Ectodermal cell (in vitro differentiated cells): ENCODE results near the gene PRRX2. TPM values are rescaled to one million over a fixed set of nuclear protein-coding genes. Genes with fewer than 3 reads are reported as not detected.

Source experiments
- H3K27ac ChIP-seq: 2 replicates; pipeline ENCODE4 v1.7.0; 2013; ENCODE audit warnings: mild to moderate bottlenecking, low read depth, low read length; ENCODE audit not compliant: insufficient read depth, poor library complexity, severe bottlenecking
- H3K27me3 ChIP-seq: 2 replicates; pipeline ENCODE4 v1.7.0; 2013; ENCODE audit warnings: mild to moderate bottlenecking, low read length; ENCODE audit not compliant: insufficient read depth, control insufficient read depth, poor library complexity, severe bottlenecking
- H3K36me3 ChIP-seq: one replicate; pipeline ENCODE4 v1.7.0; 2013; ENCODE audit warnings: low read length; ENCODE audit not compliant: control insufficient read depth, insufficient read depth
- H3K4me1 ChIP-seq: one replicate; pipeline ENCODE4 v1.7.0; 2013; ENCODE audit warnings: low read length; ENCODE audit not compliant: control insufficient read depth, insufficient read depth
- H3K4me3 ChIP-seq: 2 replicates; pipeline ENCODE4 v1.7.0; 2013; ENCODE audit warnings: low read depth, low read length, control low read depth; ENCODE audit not compliant: insufficient read depth
- H3K9me3 ChIP-seq: 2 replicates; pipeline ENCODE4 v1.7.0; 2013; ENCODE audit warnings: mild to moderate bottlenecking, low read length, moderate library complexity; ENCODE audit not compliant: control insufficient read depth
- WGBS, 2 experiments: methylation state at CpG; one replicate each; pipeline ENCODE4 v1.1.7; 2013; ENCODE audit warnings: missing lambda C conversion rate in 2 of 2; 5-methylcytosine and 5-hydroxymethylcytosine counted together
- polyA plus RNA-seq, 4 experiments: library from polyadenylated mRNA; stranded (reverse); fragments of 50-300 nt; gene quantifications; one replicate each; pipeline ENCODE4 v1.2.3, GENCODE V29; 2013

Gene PRRX2
- 8.8 TPM for polyA plus RNA-seq (2013, experiment 1 of 4)
- 9.9 TPM for polyA plus RNA-seq (2013, experiment 2 of 4)
- polyA plus RNA-seq (2013, experiment 3 of 4), result 10.7 TPM
- 11.3 TPM for polyA plus RNA-seq (2013, experiment 4 of 4)

GRCh38 chr9:129665389-129665775, at the start of gene PRRX2:
PRRX2 (plus strand) TSS chr9:129665647; CDS start chr9:129665868, 221 bp downstream.
- peak within 1 kb of the TSS; percentile 35 for H3K4me3 ChIP-seq
- H3K27ac ChIP-seq, result no peak within 1 kb of the TSS
- peaks cover 6% of the 10 kb centered on the region for H3K4me1 ChIP-seq
- no peaks in the 10 kb centered on the region for H3K9me3 ChIP-seq
- H3K36me3 ChIP-seq, result no peaks in the 10 kb centered on the region
- H3K27me3 ChIP-seq, result peaks cover 38% of the 10 kb centered on the region
- WGBS, 2 experiments, result 1% methylated on average over 37 of the region's 37 CpGs

- Histone ChIP-seq H3K27ac (no peak overlapping the region), H3K27me3 (peaks cover 35% of the 10 kb centered on the region), H3K4me1 (peaks cover 22% of the 10 kb centered on the region), H3K4me3 (no peak overlapping the region), H3K36me3 (no peaks in the 10 kb centered on the region), H3K9me3 (no peaks in the 10 kb centered on the region)
- WGBS, 2 experiments, result 13 to 25% methylated on average over 1 of the region's 1 CpG
Observed at GRCh38 chr9:129617167-129617566, 48.3 kb upstream of the PRRX2 start.

- Histone ChIP-seq H3K27me3 (peaks cover 35% of the 10 kb centered on the region), H3K27ac (no peak overlapping the region)
- 2% methylated on average over 82 of the region's 82 CpGs for WGBS, 2 experiments
Observed at GRCh38 chr9:129619787-129620668, 45.4 kb upstream of the PRRX2 start.

GRCh38 chr9:129620669-129621295, 44.7 kb upstream of the PRRX2 start, which contains the start of gene C9orf50:
C9orf50 (minus strand) TSS chr9:129621101; CDS start chr9:129620574, 527 bp downstream.
- WGBS, 2 experiments, result 25 to 28% methylated on average over 21 of the region's 21 CpGs
- peak within 1 kb of the TSS; percentile 23 for H3K4me3 ChIP-seq
- peaks cover 35% of the 10 kb centered on the region for H3K27me3 ChIP-seq
- H3K4me1 ChIP-seq, result peaks cover 5% of the 10 kb centered on the region
- no peaks in the 10 kb centered on the region for H3K36me3 ChIP-seq
- no peak within 1 kb of the TSS for H3K27ac ChIP-seq
- no peaks in the 10 kb centered on the region for H3K9me3 ChIP-seq

More at GRCh38 chr9:129619787-129620668, 45.4 kb upstream of the PRRX2 start:
- peaks cover 5% of the 10 kb centered on the region for H3K4me1 ChIP-seq
- H3K9me3 ChIP-seq, result no peaks in the 10 kb centered on the region
- peak overlapping the region; percentile 23 for H3K4me3 ChIP-seq
- H3K36me3 ChIP-seq, result no peaks in the 10 kb centered on the region

GRCh38 chr9:129623331-129623730, 42.1 kb upstream of the PRRX2 start:
- Histone ChIP-seq H3K36me3 (no peaks in the 10 kb centered on the region), H3K27ac (no peak overlapping the region), H3K27me3 (peaks cover 35% of the 10 kb centered on the region), H3K9me3 (no peaks in the 10 kb centered on the region), H3K4me1 (peaks cover 15% of the 10 kb centered on the region), H3K4me3 (no peak overlapping the region)
- WGBS, 2 experiments, result 90 to 93% methylated on average over 6 of the region's 6 CpGs

GRCh38 chr9:129624168-129624759, 41.2 kb upstream of the PRRX2 start:
- Histone ChIP-seq H3K27ac (no peak overlapping the region), H3K9me3 (no peaks in the 10 kb centered on the region), H3K36me3 (no peaks in the 10 kb centered on the region), H3K4me3 (no peak overlapping the region), H3K4me1 (peaks cover 15% of the 10 kb centered on the region), H3K27me3 (peaks cover 29% of the 10 kb centered on the region)
- 50 to 54% methylated on average over 12 of the region's 12 CpGs for WGBS, 2 experiments

GRCh38 chr9:129624947-129625346, 40.5 kb upstream of the PRRX2 start:
- WGBS, 2 experiments, result 82 to 85% methylated on average over 9 of the region's 9 CpGs
- no peaks in the 10 kb centered on the region for H3K36me3 ChIP-seq
- no peaks in the 10 kb centered on the region for H3K9me3 ChIP-seq
- H3K4me3 ChIP-seq, result no peak overlapping the region
- no peak overlapping the region for H3K27ac ChIP-seq
- H3K4me1 ChIP-seq, result peaks cover 15% of the 10 kb centered on the region
- H3K27me3 ChIP-seq, result peaks cover 22% of the 10 kb centered on the region

GRCh38 chr9:129626079-129626624, 39.3 kb upstream of the PRRX2 start, which contains the start of gene NTMT1:
NTMT1 (plus strand) TSS chr9:129626163; CDS start chr9:129632704, 6,541 bp downstream.
- H3K9me3 ChIP-seq, result no peaks in the 10 kb centered on the region
- peaks cover 10% of the 10 kb centered on the region for H3K27me3 ChIP-seq
- peaks cover 11% of the 10 kb centered on the region for H3K4me1 ChIP-seq
- H3K36me3 ChIP-seq, result no peaks in the 10 kb centered on the region
- peak within 1 kb of the TSS; percentile 41 for H3K27ac ChIP-seq
- H3K4me3 ChIP-seq, result peak within 1 kb of the TSS; percentile 75
- 0% methylated on average over 55 of the region's 55 CpGs for WGBS, 2 experiments

- H3K27me3 ChIP-seq, result peaks cover 4% of the 10 kb centered on the region
- H3K36me3 ChIP-seq, result no peaks in the 10 kb centered on the region
- no peak overlapping the region for H3K27ac ChIP-seq
- H3K4me3 ChIP-seq, result peak overlapping the region; percentile 75
- 9 to 11% methylated on average over 20 of the region's 20 CpGs for WGBS, 2 experiments
- no peaks in the 10 kb centered on the region for H3K9me3 ChIP-seq
- H3K4me1 ChIP-seq, result peaks cover 10% of the 10 kb centered on the region
Observed at GRCh38 chr9:129626625-129627284, 38.7 kb upstream of the PRRX2 start.
